ENCODE data around the gene GAREM1.

DNA sequence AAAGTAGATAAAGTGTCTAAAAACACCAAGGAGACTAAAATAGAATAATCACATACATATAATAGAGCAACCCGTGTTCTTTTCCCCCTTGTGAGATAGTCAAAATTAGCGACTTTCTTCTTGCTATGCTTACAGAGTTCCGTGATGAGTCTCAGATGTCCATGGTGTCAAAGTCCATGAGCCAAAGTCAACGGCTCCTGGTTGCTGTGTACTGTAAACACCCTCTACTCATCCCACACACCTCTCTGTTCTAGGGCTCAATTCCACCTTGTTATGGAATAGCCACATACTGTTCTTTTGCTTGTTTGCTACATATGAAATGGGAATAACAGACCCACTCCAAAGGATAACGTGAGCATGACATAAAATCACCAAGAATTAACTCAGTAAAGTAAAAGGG lies 52.5 kb downstream of the GAREM1 start:
- TF ChIP-seq, protein P1, sequence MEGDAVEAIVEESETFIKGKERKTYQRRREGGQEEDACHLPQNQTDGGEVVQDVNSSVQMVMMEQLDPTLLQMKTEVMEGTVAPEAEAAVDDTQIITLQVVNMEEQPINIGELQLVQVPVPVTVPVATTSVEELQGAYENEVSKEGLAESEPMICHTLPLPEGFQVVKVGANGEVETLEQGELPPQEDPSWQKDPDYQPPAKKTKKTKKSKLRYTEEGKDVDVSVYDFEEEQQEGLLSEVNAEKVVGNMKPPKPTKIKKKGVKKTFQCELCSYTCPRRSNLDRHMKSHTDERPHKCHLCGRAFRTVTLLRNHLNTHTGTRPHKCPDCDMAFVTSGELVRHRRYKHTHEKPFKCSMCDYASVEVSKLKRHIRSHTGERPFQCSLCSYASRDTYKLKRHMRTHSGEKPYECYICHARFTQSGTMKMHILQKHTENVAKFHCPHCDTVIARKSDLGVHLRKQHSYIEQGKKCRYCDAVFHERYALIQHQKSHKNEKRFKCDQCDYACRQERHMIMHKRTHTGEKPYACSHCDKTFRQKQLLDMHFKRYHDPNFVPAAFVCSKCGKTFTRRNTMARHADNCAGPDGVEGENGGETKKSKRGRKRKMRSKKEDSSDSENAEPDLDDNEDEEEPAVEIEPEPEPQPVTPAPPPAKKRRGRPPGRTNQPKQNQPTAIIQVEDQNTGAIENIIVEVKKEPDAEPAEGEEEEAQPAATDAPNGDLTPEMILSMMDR (conservative IDR thresholded peaks at IDR 0.05 in 1 of 2, IDR thresholded peaks at IDR 0.05 in 1 of 2; ENCODE audit: extremely low read depth in 1 of 2, insufficient read depth in 1 of 2, low read depth in 1 of 2, low read length in 2 of 2) = no peak
- no peak for TF ChIP-seq EZH2 (IDR thresholded peaks at IDR 0.05; ENCODE audit: borderline replicate concordance, low read length)

All from mammary epithelial cell (primary cell).